GM12875 (cell line): Measurements from ENCODE around the gene ADAMTSL1.
A peak's percentile ranks its signal among the peaks of the same experiment; 100 is the strongest.

Experiments
- H3K4me3 ChIP-seq: one replicate; pipeline ENCODE4 v1.5.1; 2011; ENCODE audit warnings: low read depth, low read length, control low read depth
- TF ChIP-seq, protein P1 (sequence below): IDR thresholded peaks from 2 replicates; pipeline ENCODE4 v1.5.1; 2011; ENCODE audit warnings: low read depth, mild to moderate bottlenecking, control low read depth, inconsistent platforms, low read length, moderate library complexity, borderline replicate concordance; ENCODE audit not compliant: insufficient read depth

ADAMTSL1 gene

DNA sequence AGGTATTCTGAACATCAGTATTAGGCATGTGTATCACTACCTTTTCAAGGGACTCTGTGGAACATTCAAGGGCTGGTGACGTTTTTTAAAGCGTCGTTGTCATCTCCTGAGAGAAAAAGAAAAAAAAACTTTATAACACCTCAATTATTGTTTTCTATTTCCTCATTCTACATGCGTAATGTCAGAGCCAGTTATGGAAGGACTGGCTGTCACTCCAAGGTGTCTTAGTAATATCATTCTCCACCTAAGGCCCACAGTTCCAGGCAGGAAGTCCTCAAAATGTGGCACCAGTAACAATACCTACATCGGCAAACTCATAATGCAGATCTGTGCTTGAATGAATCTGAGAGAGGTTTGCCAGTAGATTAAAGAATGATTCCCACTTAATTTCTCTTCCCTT lies 348.9 kb downstream of the ADAMTSL1 start:
- TF ChIP-seq, protein P1, sequence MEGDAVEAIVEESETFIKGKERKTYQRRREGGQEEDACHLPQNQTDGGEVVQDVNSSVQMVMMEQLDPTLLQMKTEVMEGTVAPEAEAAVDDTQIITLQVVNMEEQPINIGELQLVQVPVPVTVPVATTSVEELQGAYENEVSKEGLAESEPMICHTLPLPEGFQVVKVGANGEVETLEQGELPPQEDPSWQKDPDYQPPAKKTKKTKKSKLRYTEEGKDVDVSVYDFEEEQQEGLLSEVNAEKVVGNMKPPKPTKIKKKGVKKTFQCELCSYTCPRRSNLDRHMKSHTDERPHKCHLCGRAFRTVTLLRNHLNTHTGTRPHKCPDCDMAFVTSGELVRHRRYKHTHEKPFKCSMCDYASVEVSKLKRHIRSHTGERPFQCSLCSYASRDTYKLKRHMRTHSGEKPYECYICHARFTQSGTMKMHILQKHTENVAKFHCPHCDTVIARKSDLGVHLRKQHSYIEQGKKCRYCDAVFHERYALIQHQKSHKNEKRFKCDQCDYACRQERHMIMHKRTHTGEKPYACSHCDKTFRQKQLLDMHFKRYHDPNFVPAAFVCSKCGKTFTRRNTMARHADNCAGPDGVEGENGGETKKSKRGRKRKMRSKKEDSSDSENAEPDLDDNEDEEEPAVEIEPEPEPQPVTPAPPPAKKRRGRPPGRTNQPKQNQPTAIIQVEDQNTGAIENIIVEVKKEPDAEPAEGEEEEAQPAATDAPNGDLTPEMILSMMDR, result no peak
- no peak overlapping the region for H3K4me3 ChIP-seq

DNA sequence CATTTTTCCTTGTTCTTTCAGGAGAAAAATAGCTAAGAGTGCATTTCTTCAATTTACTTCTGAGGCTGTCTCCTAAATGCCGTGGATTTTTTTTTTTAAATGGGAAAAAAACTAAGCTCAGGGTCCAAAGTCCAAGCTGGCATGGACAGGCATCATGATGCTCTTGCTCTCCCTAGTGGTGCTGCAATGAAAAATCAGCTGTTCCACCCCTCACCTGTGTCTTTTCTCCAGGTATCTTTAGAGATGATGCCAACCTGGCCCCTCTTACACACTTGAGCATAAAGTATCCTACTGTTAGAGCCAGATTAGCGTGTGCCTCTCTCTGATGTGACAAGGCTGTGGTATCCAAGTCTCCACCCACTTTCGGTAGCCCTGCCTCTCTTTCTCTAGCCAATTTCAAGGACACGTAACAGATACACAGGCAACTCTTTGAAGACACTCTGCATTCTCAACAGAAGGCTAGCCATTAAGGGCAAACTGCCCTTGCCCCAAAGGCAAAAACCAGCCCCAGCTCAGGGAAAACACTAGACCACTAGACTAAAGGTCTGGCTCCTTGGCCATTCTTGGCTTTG lies 350.2 kb downstream of the ADAMTSL1 start:
- TF ChIP-seq, protein P1, result peak; percentile 33; the same call in 1 of the 2 replicates
- H3K4me3 ChIP-seq, result no peak overlapping the region

DNA sequence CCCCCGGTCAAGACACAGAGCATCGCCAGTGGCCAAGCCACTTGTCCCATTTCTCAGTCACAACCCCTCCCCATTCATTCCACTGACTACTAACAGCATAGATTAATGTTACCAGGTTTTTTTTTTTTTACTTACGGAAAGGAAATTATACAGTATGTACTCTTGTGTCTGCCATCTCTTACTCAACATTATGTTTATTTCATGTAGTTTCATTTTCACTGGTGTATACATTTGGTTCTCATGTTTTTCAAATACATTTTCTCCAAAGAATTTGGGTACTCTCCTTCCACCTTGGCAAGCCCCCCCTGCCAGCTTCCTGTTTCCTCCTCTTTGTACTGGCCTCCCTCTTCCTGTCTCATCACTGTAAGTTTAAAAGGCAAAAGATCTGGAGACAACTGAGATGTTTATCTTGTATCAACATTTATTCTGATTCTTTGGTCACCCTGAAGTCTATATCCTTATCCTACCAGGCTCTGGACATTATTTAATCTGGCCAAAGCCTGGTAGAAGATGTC lies 351.8 kb downstream of the ADAMTSL1 start:
- H3K4me3 ChIP-seq, result no peak overlapping the region
- TF ChIP-seq, protein P1, result no peak

DNA sequence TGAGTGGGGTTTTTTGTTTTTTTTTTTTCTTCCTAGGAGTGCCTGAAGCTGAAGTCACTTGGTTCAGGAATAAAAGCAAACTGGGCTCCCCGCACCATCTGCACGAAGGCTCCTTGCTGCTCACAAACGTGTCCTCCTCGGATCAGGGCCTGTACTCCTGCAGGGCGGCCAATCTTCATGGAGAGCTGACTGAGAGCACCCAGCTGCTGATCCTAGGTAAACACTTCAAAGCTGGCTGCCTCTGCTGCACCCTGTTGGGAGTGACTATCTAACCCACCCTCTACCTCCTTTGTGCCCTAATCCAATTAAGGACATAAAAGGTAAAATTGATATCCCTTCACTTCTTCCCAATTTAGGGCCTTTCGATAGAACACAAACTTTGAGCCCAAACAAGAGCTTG lies 352.3 kb downstream of the ADAMTSL1 start:
- no peak overlapping the region for H3K4me3 ChIP-seq
- TF ChIP-seq, protein P1, result no peak

DNA sequence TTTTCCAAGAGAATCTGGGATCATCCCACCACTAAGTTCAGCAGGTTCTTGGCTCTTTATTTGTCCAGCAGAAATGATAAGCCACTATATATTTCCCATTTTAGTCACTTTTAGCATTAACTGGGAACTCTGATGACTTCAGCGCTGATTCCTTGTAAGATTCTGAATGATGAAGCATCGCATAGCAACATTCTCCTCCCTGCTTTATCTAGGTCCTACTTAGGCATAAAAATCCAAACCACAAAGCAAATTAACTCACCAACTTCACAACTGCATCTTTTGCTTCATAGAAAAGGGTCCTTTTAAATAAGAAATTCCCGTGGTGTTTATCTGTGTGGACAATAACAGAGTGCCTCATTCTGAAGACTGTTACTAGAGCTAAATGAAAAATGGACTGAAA lies 355.1 kb downstream of the ADAMTSL1 start:
- TF ChIP-seq, protein P1, result no peak
- no peak overlapping the region for H3K4me3 ChIP-seq

DNA sequence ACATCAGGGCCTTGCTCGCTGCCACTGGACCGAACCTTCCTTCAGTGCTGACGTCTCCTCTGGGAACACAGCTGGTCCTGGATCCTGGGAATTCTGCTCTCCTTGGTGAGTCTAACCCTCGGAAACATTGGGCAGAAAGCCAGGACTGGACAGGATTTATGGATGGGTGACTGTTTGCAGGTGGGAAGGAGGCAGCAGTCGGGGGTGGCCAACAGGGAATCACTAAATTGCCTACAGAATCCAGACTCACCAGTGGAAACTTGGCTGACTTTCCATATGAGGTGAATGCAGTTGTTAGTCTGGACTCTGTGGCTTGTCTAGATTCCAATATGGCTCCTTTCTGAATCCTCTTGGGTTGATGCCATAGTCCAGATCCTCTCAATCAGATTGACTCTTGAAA lies 355.9 kb downstream of the ADAMTSL1 start:
- no peak overlapping the region for H3K4me3 ChIP-seq
- TF ChIP-seq, protein P1, result no peak

DNA sequence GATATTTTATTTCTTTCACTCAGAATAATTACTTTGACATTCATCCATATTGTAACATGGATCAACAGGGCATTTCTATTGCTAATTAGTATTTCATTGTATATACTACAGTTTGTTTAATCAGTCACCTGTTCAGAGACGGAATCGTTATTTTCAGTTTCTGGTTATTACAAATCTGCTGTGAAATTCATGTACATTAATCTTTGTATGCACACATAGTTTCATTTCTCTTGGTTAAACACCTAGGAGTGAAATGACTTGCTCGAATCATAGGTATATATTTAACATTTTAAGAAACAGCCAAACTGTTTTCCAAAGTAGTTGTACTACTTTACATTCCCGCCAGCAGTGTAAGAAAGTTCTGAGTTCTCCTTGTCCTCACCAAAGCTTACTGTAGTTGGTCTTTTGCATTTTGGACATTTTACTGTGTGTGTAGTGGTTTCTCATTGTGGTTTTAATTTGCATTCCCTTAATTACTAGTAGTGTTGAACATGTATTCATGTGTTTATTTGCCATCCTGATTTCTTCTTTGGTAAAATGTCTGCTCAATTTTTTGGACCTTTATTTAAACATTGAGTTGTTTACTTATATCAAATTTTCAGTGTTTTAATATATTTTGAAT lies 360.9 kb downstream of the ADAMTSL1 start:
- no peak overlapping the region for H3K4me3 ChIP-seq
- TF ChIP-seq, protein P1, result no peak
